HG02642 (cell line): Measurements from ENCODE around the gene ADGRG3.

Source experiments
- ATAC-seq: cut with Tn5 transposase; IDR thresholded peaks from one replicate; pipeline ENCODE4 v1.9.1; 2021; ENCODE audit warnings: mild to moderate bottlenecking; ENCODE audit not compliant: unreplicated experiment, poor library complexity

Gene ADGRG3

DNA sequence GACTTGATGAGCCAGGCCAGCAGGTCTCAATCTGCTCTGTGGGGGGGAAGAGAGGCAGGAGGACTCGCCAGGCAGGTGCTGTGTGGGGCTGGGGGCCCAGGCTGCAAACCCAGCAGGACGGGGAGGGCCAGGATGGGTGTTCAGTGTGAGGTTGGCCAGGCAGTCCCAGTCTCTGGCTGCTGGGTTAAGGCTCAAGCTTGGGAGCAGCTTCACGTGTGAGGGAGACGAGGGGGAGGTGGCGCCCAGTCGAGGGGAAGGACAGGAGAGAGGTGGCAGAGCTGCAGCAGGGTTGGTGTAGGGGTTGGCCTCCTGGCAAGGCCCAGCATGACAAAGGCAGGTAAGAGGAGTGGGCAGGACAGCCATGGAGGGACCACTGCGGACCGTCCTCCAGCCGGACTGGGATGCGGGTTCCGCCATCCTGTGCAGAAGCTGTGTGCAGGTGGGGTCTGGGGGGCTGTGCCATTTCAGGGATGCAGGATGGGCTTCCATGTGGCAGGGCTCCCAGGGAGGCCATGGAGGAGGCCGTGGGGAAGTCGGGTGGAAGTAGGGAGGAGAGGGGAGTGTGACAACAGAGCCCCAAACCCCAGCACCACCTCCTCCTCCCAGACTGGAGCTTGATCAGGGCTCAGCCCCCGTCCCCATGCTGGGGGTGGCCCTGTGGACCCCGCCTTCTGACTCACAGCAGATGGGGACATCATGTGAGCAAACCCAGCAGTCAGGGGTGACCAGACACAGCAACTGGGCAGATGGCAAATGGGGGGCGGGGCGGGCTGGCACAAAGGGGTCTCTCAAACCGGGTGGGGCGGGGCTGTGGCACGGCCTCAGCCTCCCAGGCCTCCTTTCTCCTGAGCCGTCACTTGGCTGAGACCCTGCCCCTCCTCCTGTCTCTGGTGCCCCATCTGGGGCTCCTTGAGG, 36.9 kb upstream of the ADGRG3 start:
- no peak for ATAC-seq

DNA sequence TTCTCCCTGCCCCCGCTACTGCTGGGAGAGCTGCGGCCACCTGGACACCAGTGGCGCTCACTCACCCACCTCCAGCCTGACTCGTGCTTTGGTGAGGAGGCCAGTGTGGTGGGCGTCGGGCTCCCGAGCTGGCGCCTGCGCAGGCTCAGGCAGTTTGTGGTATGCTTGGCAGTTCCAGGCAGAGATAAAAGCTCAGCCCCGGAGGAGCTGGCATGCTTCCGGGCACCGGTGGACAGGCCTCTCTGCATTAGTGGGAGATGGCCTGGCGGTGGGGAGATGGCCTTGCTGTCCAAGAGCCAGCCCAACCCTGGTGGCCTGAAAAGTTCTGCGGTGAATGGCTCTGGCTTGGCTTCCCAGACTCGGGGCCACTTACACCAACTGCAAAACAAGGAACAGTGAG, 35.5 kb upstream of the ADGRG3 start:
- no peak for ATAC-seq

DNA sequence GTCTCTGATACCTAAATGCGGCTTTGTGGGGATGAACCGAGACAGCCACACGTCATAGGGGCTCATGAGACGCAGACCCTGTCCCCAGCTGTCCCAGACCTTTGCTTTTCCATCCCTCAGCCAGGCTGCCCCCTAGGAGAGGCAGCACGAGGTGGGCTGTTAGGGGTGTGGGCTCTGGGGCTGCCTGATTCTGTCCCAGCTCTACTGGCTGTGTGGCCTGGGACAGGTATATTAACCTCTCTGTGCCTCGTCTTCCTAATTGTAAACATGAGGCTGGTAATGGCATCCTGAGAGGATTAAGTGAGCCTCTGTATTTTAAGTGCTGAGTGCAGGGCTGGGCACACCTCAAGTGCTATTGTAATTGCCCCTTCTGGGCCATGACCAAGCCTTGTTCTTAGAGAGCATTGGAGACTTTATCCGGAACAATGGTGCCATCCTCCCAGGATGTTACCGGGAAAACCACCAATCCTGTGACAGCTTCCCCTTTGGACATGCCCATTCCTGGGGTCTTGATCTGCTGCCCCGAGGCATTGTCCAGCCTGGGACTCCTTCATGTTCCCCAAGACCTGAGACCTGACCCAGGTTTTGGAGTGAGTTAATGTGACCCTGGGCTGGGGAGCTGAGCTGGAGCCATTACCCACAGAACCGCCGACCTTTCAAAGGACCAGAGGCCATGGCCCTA, 34.6 kb upstream of the ADGRG3 start:
- no peak for ATAC-seq

DNA sequence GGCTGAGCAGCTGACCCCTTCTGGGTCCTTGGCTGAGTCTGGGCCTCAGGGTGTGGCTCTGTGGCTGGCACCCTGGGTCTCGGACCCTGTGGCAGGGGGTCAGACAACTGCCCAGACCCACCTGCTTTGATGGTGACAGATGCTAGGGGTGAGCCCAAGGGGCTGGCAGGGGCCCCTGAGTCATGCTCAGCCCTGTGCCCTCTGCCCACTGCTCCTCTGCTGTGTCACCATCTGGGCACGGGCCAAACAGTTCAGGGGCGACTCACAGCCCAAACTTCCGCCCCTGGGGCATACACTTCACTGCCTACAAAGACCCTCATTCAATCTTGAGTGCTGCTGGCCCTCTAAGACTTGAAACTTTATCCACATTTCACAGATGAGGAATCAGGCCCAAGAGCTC, 33.9 kb upstream of the ADGRG3 start:
- ATAC-seq, result no peak

DNA sequence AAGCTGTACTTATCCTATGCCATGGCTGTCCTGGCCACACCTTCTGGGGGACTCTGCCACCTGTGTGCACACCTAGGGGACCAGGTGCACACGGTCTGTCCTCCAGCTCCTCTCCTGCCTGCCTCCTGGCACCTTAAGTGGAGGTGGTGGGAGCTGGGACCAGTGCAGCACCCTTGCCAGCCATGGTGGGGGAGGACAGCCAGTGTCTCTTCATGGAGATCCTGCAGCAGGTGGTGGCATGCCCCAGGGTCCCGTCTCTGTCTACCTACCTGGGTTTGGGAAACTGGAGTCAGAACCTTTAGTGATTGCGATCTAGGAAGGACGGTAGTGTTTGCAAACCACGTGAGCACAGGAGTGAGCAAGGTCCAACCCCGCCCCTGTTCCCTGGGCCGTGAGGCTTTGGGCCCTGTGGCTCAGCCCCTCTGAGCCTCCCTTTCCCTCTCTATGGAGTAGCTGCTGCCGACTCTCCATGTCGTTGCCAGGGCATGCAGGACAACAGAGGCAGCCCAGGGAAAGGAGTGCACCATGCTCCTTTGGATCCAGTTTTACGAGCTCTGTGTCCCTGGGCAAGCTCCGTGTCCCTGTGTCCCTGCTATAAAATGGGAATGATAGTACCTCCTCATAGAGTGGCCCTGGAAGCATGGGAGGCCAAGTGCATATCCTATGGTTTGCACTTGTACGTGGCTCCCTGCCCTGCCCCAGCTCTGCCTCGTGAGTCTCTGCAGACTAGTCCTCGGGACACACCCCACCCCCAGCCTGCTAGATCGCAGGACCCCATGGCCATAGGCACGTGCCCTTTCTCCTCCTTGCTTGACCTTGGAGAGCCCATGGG, 32.6 kb upstream of the ADGRG3 start:
- ATAC-seq, result no peak

DNA sequence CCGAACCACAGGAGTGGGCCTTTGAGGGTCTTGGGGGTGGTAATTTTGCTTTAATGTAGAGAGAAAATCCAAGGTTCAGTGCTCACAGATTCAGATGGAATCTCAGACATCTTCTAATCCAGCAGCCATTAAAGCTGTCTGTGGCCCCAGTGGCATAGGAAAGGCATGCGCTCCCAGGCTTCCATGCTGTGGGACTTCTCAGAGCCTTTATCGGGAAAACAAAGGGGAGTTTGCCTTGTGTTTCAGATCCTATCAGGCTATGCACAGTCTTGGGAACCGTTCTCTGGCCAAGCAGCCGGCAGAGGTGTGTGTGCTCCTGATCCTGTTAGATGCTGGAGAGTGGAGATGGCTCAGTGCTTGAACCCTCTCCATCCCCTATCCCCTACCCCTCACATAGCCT, 31.9 kb upstream of the ADGRG3 start:
- no peak for ATAC-seq

DNA sequence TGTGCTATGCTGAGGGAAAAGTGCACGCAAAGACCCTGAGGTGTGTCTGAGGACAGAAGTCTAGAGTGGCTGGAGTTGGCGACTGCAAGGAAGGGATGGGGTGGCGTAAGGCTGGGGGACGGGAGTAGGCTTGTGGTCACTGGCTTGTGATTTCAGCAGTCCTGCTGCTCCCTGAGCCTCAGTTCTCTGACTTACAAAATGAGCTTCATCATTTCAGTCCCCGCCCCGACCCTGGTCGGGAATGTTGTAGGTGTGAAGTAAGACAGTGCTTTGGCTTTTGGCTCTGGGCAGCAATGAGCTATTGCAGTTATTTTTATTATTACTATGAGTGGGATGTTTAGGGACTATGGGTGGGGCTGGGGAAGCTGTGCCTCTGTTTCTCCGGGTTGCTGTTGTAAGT, 31.1 kb upstream of the ADGRG3 start:
- no peak for ATAC-seq

DNA sequence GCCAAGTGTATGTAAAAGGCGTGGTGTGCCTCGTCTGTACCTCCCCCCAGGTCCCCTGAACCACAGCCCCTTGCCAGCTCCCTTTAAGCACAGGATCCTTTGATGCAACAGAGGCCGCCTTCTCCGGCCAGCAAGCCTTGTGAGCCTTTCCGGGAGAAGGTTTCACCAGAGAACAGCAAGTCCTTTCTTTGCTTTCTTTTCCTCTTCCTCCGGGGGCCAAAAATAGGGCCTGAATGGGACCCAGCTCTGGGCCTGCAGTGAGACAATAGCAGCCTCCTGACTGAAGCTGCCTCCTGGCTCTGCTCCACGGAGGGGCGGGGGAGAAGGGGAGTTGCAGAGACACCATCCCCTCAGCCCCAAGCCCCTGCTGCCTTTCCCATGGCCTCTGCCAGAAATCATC, 30.7 kb upstream of the ADGRG3 start:
- no peak for ATAC-seq

DNA sequence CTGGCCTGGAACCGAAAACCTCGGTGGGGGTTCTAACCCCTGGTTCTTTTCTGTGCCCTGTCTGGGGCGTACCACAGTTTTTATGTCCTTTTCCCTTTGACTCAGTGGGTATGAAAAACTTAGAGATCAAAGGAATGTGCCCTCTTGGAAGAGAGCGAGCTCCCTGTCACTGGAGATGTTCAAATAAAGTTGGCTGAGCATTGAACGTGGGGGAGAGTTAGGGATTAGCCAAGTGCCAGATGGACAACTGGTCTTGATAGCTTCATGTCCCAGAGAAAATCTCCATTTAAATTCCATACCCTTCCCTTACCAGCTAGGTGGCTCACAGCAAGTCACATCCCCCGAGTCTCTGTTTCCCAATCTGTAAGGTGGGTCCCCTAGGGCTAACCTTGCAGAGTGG, 30.1 kb upstream of the ADGRG3 start:
- no peak for ATAC-seq

DNA sequence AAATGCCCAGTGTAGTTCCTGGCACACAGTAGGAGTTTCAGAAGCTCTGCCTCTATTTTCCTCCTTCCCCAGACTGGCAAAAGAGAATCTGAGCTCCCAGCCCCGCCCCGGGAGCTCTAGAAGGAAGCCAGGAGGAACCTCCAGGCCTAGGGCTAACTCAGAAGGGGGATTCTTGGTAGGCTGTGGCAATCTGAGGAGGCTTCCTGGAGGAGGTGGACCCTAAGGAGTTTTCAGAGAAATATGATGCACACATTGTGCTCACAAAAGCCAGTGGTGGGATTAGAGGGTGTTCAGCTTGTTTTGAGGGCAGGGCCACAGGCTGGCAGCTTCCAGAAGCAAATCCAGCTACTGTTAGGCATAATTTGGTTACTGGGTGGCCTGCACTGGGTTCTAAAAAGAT, 29.7 kb upstream of the ADGRG3 start:
- ATAC-seq, result no peak

DNA sequence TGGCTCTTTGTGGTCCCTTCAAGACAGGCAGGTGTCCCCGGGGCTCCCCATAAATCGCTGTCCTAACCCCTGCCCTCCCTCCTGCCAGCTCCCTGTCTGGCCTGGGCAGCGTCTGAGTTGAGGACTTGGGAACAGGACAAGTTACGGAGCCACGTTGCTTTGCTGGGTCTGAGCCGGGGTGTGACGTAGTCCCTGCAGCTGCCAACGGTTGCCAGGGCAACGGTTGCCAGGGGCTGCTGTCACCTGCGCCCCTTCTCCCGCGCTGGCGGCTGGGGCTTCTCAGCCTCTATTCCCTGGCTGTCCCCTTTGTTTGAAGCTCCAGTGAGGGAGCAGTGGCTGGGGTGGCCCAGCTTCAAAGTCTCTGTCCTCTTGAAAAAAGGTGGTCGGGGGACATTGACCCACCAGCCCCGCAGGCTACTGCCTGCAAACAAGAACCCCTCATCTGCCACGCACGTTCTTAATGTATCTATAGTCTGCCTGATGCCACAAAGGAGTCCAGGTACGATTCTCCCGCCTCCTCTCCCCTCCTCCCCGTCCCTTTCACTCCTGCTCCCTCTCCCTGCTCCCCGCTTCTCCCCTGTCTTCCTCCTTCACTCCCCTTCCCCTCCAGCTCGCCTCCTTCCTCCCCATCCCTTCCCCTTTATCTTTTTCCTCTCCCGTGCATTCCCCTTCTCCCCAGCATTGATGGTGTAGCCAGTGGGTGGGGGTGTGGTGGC, 28.8 kb upstream of the ADGRG3 start:
- ATAC-seq, result no peak

DNA sequence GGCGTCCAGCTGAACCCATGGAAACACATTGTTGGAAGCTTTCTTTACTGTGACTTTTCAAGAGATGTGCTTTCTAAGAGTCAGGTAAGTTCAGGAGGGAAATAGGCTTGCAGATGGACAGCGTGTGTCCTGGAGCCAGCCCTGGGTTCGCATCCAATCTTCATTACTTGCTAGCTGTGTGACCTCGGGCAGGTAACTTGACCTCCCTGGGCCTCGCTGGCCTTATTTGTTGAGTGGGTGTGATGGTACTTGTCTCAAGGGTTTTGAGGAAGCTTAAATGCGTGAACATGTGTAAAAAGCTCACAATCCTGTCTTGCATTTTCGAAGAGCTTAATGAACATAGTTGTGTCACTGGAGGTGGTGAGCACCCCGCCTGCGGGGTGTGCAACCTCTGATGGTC, 27.9 kb upstream of the ADGRG3 start:
- ATAC-seq, result no peak

DNA sequence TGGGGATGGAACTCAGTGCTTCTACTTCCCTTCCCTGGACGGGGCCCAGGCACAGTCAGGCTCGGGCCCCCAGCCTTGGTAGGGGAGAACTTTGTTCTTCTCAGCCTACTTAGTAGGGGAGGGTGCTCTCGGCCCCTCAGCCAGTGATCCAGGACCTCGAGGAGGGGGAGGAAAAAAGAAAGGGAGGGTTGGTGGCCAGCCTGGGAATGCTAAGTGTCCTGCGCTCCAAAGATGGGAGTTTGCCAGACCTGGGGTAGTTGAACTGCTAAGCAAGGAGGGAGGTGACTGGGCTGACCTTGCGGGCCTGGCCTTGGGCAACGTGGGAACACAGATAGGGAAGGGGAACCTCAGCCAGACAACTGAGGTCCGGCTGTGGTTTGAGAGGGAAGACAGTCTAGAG, 27.5 kb upstream of the ADGRG3 start:
- no peak for ATAC-seq

DNA sequence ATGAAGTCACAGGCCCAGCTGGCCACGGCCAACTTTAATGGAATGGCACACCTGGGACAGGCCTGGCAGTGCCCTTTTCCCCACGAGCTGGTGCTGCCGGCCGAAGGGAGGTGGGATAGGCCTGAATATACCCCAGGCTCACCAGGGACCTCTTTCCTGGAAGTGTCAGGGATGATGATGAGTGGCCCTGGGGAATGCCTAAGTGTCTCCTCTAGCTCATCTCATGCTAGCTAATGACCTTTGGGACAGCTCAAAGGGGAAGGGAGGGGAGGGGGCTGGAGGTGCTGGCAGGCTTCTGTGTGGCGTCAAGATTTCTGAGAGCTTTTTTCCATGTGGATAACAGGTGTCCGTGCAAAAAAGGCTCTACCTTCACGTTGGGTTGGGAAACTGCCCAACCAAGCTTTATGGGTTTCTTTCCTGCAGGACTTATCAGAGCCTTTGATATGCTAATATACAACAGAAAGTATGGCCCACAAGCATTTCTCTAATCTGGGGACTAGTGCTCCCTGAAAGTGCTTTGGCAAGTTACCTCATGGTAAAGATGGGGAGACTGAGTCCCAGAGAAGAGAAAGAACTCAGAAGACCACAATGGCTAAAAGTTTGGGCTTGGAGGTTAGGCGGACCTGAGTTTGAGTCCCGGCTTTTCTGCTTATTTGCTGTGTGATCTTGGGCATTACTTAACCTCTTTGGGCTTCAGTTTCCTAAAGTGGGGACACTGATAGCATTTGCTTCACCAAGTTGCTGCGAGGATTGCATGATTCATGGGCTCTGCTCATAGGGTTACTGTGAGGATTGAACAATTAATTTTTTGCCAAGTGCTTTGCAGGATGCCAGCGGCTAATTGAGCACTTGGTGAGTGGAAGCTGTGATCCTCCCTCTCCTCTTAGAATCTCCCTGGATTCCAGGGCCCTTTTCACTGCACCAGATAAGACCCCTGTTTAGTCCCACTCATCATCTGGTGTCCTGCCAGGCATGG, 25.7 kb upstream of the ADGRG3 start:
- ATAC-seq, result no peak

DNA sequence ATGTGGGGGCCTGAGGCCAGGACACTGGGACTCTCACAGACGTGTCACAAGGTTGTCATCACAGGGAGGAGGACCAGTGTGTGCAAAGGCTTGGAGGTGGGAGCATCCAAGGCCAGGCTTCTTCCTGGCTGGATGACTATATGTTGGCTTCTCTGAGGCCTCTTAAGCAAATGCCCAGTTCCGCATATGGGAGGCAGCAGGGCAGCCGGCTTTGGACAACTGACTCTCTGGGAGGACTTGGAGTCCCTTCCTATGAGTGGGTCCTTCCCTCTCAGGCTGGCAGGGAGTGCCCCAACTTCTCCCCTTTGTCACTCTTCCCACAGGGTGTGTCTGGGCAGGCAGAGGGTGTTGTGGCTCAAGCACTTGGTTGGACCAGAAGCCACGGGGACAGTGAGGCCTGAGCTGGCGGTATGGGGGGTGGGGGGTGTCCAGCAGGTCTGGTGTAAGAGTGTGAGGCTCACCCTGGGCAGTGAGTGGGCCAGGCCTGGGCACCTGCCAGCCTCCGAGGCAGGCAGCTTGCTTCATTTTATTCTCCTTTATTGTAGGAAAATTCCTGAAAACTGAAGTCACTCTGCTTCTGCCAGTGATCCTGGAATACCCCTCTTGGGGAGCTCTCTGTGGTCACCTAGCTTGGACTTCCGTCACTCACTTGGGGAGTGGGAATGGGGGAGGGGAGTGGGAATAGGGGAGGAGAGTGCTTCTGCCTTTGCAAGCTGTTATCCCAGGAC, 24.8 kb upstream of the ADGRG3 start:
- ATAC-seq, result no peak

DNA sequence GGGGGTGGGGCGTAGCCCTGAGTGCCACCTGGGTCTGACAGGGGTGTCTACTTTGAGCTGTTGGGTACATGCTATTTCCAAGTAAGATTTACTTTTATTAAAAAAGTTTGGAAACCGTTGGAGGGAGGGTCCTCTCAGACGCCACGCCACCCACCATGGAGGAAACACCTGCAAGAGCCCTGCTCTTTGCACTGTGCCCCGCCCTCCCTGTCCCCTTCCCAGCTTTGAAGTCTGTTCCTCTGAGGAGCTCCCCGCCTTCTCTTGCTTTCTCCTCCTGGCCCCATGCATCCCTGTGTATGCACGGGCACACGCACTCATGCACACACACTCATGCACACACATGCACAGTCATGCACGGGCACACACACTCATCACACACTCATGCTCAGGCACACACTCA, 24.2 kb upstream of the ADGRG3 start:
- ATAC-seq, result no peak

DNA sequence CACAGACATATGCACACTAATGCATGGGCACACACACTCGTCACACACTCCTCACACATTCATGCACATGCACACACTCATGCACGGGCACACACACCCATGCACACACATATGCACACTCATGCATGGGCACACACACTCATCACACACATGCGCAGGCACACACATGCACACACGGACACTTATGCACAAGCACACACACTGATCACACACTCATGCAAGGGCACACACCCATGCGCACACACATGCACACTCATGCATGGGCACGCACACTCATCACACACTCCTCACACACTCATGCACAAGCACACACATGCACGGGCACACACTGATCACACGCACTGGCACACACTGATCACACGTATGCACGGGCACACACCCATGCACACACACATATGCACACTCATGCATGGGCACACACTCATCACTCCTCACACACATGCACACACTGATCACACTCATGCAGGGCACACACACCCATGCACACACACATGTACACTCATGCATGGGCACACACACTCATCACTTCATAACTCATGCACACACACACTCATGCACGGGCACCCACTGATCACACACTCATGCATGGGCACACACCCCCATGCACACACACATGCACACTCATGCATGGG, 23.6 kb upstream of the ADGRG3 start:
- ATAC-seq, result no peak

DNA sequence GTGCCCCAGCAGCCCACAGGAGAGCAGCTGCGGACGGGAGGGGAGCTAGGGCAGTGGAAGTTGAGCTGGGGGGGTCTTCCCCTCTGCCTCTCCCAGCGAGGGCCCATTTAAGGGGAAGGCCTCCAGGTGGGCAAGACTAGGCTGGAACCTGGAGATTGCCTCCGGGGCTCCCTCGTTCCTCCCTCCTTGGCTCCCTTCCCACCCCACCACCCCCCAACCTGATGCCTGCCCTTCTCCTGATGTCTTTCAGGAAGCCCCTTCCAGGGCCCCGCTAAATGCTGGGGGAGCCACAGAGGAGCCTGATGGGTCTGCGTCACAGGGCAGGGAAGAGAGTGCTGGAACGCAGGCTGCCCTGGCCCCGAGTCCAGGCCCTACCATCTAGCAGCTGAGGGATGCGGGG, 22.9 kb upstream of the ADGRG3 start:
- no peak for ATAC-seq
